ENCODE data around the gene PRR15.

Gene PRR15

DNA sequence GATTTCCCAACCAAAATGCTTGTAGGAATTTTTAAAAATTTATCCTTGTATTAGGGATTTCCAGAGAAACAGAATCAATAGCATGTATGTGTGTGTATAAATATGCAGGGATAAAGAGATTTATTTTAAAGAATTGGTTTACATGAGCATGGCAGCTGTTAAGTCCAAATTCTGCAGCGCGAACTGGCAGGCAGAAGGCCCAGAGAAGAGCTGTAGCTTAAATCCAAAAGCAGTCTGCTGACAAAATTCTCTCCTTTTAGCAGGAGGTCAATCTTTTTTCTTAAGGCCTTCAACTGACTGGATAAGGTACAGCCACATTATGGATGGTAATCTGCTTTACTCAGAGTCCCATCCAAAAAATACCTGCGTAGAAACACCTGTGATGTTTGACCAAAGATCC, 42.0 kb downstream of the PRR15 start:
- TF ChIP-seq, protein P1, sequence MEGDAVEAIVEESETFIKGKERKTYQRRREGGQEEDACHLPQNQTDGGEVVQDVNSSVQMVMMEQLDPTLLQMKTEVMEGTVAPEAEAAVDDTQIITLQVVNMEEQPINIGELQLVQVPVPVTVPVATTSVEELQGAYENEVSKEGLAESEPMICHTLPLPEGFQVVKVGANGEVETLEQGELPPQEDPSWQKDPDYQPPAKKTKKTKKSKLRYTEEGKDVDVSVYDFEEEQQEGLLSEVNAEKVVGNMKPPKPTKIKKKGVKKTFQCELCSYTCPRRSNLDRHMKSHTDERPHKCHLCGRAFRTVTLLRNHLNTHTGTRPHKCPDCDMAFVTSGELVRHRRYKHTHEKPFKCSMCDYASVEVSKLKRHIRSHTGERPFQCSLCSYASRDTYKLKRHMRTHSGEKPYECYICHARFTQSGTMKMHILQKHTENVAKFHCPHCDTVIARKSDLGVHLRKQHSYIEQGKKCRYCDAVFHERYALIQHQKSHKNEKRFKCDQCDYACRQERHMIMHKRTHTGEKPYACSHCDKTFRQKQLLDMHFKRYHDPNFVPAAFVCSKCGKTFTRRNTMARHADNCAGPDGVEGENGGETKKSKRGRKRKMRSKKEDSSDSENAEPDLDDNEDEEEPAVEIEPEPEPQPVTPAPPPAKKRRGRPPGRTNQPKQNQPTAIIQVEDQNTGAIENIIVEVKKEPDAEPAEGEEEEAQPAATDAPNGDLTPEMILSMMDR (IDR thresholded peaks at IDR 0.05; ENCODE audit: control extremely low read depth, extremely low read depth, low read depth, missing control alignments) = no peak
- ChIA-PET CTCF (interaction anchor here (0.9 to 1.3 kb wide), 2 partner anchors 13 to 22 kb away, joined by 3 read pairs; no protein-coding TSS in a partner anchor), POLR2A (no interaction called here)
- DNase-seq (ENCODE audit: extremely low spot score) = no peak

DNA sequence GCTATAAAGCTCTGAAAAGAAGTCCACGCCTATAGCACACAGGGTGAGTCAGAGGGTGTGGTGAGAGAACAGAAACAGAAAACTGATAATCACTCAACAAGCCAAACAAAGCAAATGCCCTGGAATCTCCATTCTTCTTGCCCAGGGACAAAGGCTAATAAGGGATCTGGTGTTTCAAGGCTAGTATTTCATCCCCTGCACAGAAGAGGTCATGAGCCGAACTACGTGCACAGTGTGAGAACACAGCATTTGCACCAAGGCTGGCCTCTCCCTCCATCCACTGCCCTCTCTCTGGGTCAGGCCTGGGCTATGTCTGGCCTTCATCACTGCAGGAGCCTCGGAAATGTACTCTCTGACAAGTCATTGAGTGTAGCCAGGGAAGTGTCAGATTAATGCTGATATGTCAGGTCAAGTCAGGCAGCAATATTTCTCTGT, 42.7 kb downstream of the PRR15 start:
- ChIA-PET POLR2A (no interaction called here), CTCF (interaction anchor here (0.9 to 1.3 kb wide), 2 partner anchors 14 to 22 kb away, joined by 3 read pairs; no protein-coding TSS in a partner anchor)
- no peak for DNase-seq (ENCODE audit: extremely low spot score)
- TF ChIP-seq, protein P1 (IDR thresholded peaks at IDR 0.05; ENCODE audit: control extremely low read depth, extremely low read depth, low read depth, missing control alignments) = no peak

DNA sequence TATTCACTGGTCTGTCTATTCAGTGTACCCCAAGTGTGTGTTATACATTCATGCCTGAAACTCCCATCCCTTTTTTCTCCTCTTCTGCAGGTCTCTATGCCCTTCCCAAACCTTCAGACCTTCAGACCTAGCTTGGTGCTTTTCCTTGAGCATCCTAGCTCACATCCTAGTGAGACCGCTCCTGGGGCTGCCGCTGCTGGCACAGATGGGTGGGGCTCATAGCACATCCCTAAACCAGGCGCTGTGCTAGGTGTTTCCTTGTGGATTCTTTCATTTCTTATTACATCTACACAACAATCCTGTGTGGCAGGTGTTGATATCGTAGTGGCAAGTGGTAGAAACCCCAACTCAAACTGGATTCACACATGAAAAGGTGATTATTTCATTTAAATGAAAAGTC, 43.2 kb downstream of the PRR15 start:
- DNase-seq (ENCODE audit: extremely low spot score) = no peak
- ChIA-PET CTCF (no interaction called here), POLR2A (no interaction called here)
- TF ChIP-seq, protein P1 (IDR thresholded peaks at IDR 0.05; ENCODE audit: control extremely low read depth, extremely low read depth, low read depth, missing control alignments) = no peak

DNA sequence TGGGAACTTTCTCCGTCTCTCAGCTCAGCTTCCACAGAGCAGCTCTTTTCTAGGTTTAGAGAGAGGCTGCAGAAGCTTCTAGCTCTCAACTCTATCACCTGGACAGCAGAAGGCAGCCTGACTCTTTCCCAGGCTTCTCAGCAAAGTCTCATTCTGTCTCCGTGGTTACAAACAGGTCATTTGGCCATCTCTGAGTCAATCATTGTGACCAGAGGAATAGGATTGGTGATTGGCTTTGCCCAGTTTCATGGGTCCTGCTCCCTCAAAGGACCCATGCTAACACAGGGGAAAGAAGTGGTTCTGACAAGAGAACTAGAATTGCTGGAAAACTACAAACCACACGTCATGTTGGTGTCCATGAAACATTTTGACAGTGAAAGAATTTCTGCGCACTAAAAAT, 43.6 kb downstream of the PRR15 start:
- DNase-seq (ENCODE audit: extremely low spot score) = no peak
- TF ChIP-seq, protein P1 (IDR thresholded peaks at IDR 0.05; ENCODE audit: control extremely low read depth, extremely low read depth, low read depth, missing control alignments) = no peak
- ChIA-PET POLR2A (no interaction called here), CTCF (no interaction called here)

DNA sequence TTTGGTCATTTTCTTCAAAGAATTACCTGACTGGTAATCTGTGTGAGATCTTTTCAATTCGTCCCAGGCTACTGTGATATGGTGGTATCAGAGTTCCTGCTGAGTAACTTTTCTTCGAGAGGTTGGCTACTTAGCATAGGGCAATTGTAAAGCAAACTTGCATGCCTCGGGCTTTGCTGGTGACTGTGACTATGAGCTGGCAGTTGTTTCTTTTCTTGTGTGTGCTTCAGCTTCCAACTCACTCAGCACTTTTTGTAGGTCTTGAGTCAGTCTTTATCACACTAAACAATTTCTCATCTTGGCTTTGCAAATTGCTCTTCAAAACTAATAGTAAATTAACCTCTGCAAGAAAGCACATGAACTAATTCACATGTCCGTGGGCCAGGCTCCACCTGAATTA, 44.3 kb downstream of the PRR15 start:
- POLR2A ChIA-PET = no interaction called here
- DNase-seq (ENCODE audit: extremely low spot score) = no peak
- TF ChIP-seq, protein P1 (IDR thresholded peaks at IDR 0.05; ENCODE audit: control extremely low read depth, extremely low read depth, low read depth, missing control alignments) = no peak
- CTCF ChIA-PET = no interaction called here

DNA sequence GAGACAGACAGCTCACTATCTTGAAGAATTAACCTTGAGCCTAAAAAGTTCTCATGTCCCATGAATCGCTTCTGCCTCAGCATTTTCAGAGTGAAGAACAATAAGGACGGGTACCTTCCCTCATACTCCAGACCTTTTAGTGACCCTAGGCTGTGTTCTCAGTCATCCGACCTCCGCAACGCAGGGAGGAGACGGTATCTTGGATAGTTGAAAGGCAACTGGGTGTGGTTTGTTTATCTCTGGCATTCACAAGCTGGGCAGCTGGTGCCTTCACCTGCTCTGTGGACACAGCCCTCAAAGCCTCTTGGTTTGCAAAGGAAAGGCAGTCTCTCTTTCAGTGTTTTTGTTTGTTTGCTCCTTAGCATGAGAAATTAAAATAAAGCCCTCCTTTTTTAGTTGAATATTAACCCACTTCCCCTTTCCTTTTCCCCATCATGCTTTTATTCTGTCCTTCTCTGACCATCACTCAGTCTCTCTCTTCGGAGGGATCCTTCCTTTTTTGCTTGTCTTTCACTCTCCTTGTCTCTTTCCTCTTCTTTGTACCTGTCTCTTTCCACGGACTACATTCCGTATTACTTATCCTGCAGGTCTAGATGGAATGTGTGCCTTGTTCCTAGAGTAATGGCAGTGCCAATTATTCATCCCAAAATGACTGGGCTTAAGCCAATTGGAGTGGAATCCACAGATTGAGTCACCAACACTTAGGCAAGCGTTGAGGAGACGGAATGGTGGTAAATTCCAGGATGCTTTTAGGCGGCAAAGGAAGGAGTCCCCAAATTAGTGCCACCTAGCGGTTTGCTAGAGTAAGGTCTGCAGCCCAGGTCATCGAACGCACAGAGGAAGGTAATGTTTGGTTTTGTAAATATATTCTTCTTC, 45.8 kb downstream of the PRR15 start:
- ChIA-PET CTCF (interaction anchor here (1.2 kb wide), 1 partner anchor 11 kb away, joined by 3 read pairs; no protein-coding TSS in a partner anchor), POLR2A (no interaction called here)

More for the DNA sequence above, 45.8 kb downstream of the PRR15 start:
- TF ChIP-seq, protein P1 (IDR thresholded peaks at IDR 0.05; ENCODE audit: control extremely low read depth, extremely low read depth, low read depth, missing control alignments) = peak; percentile 27
- no peak for DNase-seq (ENCODE audit: extremely low spot score)

Measured in GM10248 (cell line).